Stimulated activated naive CD4-positive, alpha-beta T cell (primary cell): ENCODE results near the gene AXDND1.
"Not testable (repeated sequence)": the region's sequence is repeated elsewhere in the genome, so short reads cannot be mapped to it uniquely, and the experiment has no call there.

ENCODE experiments used
- DNase-seq, 6 experiments: peaks; one replicate each; lab custom pipeline; 2025; lab: John Stamatoyannopoulos, UW

AXDND1 gene

DNA sequence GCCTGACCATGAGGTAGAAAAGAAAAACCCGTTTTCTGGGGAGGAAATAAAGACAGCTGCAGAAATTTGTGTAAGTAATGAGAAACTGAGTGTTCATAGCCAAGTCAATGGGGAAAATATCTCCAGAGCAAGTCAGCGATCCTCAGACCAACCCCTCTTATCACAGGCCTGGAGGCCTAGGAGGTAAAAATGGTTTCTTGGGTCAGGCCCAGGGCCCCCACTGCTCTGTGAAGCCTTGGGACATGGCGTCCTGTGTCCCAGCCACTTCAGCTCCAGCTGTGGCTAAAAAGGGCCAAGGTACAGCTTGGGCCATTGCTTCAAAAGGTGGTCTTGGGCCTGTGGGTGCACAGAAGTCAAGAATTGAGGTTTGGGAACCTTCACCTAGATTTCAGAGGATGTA lies 108.9 kb downstream of the AXDND1 start:
- DNase-seq: no peak

GRCh38 chr1:179476484-179476883 lies 110.7 kb downstream of the AXDND1 start:
- DNase-seq: no peak

GRCh38 chr1:179478370-179478769 lies 112.6 kb downstream of the AXDND1 start:
- DNase-seq: no peak

DNA sequence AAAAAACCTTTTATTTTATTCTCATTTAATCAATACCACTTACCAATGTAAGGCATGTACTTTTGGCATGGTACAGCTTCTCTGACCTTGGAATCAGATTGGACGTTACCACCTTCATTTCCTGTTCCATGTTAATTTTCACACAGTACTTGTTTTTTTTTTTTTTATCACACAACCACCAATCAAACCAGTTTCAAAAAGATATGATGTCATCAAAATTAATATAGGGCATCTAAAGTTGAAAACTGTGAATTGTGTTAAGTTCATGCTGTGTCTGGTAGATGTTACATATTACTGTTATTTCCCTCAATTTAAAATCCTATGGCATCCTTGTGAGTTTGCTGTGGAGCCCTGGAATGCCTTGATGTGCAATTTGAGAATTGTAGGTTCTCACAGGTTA lies 124.8 kb downstream of the AXDND1 start:
- no peak for DNase-seq

DNA sequence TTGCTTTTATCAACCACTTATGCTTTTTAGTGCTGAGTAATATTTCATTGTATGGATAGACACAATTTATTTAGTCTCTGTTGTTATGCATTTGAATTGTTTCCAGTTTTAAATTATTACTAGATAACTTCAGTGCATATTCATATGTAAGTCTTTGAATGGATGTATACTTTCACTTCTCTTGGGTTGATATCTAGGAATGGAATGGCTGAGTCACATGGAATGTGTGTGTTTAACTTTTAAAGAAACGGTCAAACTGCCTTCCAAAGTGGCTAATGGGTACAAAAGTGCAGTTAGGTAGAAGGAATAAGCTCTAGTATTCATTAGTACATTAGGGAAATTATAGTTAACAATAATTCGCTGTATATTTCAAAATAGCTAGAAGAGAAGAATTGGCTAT lies 127.6 kb downstream of the AXDND1 start:
- DNase-seq: no peak

DNA sequence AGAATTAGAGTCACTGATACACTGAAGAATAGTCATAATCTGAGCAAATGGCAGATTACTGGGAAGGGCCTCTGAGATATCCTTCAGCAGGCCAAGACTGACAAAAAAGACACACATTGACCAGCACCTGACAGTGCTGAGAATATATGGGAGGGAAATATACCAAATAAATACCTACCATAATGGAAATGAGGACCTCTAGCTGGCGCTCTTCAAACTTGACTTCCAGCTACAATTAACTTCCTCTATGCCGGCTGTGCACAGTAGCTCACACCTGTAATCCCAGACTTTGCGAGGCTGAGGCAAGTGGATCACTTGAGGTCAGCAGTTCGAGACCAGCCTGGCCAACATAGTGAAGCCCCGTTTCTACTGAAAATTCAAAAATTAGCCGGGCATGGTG lies 140.4 kb downstream of the AXDND1 start:
- no peak for DNase-seq

DNA sequence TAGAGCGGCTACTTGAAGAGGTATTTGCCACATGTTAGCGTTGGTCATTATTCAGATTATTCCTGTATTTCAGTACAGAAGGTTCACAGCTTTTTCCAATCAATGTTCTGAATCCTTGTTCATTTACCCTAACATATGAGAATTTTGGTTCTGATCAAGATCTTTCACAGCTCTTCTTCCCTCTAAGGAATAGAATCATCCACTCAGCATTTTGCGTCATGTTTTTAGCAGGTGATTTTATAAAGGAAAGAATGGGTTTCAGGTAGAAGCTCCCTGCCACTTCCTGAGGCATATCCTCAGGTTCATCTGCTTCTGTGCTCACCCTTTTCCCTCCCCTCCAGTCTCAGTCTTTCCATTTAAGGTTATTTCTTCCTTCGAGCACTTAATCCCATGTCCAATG lies 143.6 kb downstream of the AXDND1 start:
- no peak for DNase-seq

- no peak for DNase-seq
These were observed 144.3 kb downstream of the AXDND1 start for GRCh38 chr1:179510038-179510437.

DNA sequence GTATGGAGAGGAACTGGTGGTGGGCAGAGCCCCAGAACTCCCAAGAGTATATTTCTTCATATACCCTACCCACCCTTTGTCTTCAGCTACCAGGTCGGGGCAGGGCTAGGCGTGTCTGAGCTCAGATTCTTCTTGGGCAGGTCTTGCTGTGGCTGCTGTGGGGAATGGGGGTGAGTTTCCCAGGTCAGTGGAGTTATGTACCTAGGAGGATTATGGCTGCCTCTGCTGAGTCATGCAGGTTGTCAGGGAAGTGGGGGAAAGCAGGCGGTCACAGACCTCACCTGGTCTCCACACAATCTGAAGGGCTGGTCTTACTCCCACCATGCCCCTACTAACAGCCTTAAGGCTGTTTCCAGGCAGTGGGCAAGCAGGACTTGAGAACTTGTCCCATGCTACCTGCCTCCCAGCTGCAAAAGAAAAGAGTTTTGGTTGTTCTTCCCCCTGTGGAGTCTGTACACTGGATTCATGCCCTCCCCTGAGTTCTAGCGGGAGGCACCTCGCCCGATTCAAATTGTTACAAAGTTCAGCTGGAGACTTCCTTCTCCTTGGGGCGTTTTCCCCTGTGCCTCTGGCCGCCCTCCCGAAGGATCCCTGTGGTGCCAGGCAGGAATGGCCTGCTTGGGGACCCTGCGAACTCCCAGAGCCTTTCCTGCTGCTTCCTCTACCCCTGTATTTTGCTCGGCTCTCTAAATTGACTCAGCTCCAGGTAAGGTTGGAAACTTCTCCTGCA lies 151.4 kb downstream of the AXDND1 start:
- DNase-seq: no peak

DNA sequence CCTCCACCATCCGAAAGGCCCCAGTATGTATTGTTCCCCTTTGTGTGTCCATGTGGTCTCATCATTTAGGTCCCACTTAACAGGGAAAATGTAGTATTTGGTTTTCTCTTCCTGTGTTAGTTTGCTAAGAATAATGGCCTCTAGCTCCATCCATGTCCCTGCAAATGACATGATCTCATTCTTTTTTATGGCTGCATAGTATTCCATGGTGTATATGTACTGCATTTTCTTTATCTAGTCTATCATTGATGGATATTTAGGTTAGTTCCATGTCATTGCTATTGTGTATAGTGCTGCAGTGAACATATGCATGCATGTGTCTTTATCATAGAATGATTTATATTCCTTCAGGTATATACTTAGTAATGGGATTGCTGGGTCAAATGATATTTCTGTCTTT lies 152.8 kb downstream of the AXDND1 start:
- DNase-seq: not testable (repeated sequence)

GRCh38 chr1:179529482-179530195 lies 163.9 kb downstream of the AXDND1 start:
- no peak for DNase-seq

DNA sequence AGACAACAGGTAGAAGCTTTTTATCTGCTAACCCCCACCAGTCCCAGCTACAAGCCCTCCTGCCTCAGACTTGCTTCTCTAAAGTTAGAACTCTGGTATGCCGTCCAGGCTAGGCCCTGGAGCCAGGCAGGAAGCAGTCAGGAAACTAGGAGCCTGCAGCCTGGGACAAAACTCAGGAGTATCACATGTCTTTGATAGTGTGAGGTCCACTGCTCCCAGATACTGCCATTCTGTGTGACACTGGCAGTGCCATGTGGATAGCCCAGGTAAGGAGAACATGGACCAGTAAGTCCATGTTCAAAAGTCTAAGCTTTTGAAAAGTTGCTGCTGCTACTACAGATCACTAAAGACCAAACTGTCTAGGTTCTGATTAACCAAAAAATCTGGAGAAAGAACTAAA lies 164.6 kb downstream of the AXDND1 start:
- DNase-seq: no peak

DNA sequence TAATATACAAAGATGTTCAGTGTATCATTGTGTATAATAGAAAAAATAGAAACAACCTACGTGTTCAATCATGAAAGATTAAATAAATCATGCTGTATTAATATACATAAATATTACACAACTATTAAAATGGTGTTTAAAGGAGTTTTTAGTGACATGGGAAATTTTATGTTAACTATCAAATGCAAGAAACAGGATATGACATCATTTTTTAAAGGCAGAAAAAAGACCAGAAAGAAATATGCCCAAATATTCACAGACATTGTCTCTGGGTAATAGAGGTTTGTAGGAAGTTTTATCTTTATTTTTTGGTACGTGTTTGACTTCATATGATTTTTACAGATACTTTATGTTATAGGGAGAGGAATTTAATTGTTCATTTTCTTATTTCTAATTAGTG lies 176.0 kb downstream of the AXDND1 start:
- no peak for DNase-seq

DNA sequence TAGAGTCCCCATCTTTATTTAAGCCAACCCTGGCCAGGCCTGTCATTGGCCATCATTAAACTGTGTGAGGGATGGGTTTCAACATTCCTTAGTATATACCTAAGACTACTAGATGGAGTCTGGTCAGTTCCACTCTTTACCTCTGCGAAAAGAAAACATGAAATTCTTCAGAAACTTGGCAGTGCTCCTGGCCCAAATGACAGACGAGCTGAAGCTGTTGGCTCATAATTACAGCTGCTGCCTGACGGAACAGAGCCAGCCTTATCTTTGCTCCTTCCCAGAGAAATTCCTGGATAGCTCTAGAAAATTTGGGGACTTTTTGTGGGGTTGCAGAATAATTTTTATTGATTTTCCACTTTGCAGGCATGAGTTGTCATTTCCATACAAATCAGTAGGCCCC lies 179.6 kb downstream of the AXDND1 start:
- DNase-seq: no peak

- DNase-seq: no peak
These were observed 181.3 kb downstream of the AXDND1 start for GRCh38 chr1:179547021-179547535.

- no peak for DNase-seq
These were observed 183.0 kb downstream of the AXDND1 start for GRCh38 chr1:179548666-179549367.

GRCh38 chr1:179549368-179549700 lies 183.6 kb downstream of the AXDND1 start:
- DNase-seq: no peak

DNA sequence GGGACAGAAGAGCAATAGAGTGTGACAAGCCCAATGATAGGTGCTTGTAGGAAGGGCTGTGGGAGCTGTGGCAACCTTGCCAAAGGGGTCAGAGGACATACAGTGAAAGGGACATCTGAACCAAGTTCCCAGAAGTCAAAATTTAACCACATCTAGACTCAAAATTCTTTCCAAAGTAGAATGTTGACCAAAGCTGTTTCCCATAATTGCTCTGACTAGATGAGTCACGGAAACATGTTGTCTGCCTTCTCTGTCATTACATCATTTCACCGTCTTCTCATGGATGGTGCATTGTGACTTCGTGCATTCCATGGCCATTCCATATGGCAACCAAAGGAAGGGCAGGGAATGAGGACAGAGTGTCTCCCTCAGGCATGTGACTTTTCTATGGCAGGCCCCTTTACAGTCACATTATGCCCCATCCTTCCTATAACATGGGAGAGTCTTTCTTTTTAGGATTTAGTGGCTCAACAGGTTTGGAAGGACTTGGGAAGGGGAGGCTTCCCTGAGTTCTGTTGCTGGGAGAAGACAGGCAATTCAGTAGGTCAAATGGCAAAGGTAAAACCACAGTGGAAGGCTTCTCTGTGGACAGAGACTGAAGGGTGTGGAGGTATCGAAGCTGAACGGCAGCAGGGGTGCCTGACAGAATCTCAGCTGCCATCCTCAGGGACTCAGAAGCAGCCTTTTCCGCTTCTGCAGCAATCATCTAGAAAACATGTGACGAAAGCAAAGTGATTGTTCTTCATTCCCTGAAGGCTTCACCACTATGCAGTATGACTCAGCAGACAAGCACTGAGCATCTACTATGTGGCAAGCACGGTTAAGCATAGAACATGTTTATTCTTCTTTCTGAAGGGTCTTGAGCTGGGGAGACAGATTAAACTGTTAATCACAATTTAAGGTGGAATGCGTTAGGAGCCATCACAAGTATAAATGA lies 185.2 kb downstream of the AXDND1 start:
- no peak for DNase-seq

DNA sequence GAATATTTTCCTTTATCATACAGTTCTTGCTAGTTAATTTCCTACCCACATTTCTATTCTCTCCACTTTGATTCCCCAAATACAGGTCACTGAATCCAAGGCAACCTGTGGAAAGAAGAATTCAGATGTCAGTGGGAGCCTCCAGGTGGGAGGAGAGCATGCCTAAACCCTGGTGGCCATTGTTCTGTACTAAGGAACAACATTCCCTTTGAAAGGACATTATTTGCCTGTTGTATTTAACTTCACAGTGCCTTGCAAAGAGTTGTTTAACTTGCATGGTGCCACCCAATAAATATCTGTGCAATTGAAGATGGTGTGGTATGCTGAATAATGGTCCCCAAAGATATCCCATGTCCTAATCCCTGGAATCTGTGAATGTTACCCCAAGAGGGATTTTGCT lies 188.7 kb downstream of the AXDND1 start:
- DNase-seq: no peak

- DNase-seq: no peak
These were observed 192.3 kb downstream of the AXDND1 start for GRCh38 chr1:179558078-179558477.

GRCh38 chr1:179575497-179576314 lies 209.9 kb downstream of the AXDND1 start, which contains the start of gene NPHS2:
Gene NPHS2 (minus strand): TSS chr1:179575948. CDS start chr1:179575864, 84 bp downstream.
- DNase-seq: no peak
